Activated CD8-positive, alpha-beta memory T cell treated with anti-CD3 and anti-CD28 coated beads, Interleukin-2, amount 50 U/mL, for 1 hour (primary cell): ENCODE data around the gene ANGPTL4.
"Not testable (repeated sequence)": the region's sequence is repeated elsewhere in the genome, so short reads cannot be mapped to it uniquely, and the experiment has no call there.

ENCODE experiments used
- DNase-seq: peaks from one replicate; pipeline ENCODE4 v3.0.0-alpha.2; 2020; ENCODE audit errors: extremely low read depth

Gene ANGPTL4

DNA sequence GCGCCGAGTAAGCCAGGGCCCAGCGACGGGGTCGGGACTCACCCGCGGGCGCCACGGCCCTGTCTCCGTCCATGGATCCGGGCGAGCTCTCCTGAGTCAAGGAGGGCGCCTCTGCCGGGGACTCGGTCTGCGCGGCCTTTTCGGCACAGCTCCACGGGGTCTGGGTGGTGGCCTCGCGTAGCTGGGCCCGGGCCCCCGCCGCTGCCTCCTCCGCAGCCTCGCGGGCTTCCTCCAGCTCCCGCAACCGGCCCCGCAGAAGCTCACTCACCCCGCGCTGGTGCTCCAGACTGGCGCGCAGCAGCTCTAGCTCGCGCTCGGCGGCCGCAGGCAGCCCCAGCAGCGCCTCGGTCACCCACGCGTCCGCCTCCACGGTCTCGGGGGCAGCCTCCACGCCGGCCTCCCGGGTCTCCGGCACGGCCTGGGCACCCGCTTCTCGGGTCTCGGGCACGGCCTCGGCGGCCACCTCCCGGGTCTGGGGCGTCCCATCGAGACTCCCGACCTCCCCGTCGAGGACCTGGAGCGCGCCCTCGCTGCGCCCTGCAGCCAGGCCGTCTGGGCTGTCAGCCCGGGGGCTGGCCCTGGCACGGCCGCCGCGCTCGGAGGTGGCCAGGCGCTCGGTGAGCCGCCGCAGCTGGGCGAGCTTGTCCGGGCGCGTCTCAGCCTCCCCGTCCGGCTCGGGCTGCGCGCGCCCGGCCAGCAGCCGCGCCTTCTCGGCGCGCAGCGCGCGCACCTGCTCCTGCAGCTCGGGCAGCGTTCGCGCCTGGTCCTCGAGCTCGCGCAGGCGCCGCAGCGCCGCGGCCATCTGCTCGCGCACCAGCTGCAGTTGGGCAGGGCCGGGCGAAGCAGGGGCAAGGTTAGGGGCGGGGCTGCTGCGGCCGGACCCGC is 29.3 kb upstream of the ANGPTL4 start:
- DNase-seq = no peak

GRCh38 chr19:8335343-8336071 is 28.4 kb upstream of the ANGPTL4 start:
- DNase-seq = no peak

GRCh38 chr19:8336072-8336569 is 27.8 kb upstream of the ANGPTL4 start:
- no peak for DNase-seq

GRCh38 chr19:8336660-8337059 is 27.3 kb upstream of the ANGPTL4 start:
- no peak for DNase-seq

- no peak for DNase-seq
Observed at GRCh38 chr19:8337728-8338127, 26.2 kb upstream of the ANGPTL4 start.

DNA sequence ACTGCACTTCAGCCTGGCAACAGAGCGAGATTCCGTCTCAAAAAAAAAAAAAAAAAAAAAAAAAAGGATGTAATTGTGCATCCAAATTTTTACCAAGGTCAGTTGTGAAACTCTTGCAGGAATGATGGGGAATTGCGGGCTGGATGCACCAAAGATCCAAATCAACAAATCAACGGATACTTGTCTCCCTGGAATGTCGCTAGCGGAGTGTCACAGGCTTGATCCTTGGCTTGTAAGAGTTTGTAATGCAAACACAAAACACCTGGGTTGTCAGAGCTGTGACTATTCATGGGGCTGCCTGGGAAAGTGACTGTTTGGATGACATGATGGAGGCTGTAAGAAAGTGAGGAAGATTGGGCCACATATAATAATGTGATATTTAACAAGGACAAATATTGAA is 25.1 kb upstream of the ANGPTL4 start:
- DNase-seq = no peak

GRCh38 chr19:8340341-8341096 is 23.4 kb upstream of the ANGPTL4 start:
- DNase-seq = no peak

- DNase-seq = not testable (repeated sequence)
Observed at GRCh38 chr19:8341504-8341903, 22.5 kb upstream of the ANGPTL4 start.

DNA sequence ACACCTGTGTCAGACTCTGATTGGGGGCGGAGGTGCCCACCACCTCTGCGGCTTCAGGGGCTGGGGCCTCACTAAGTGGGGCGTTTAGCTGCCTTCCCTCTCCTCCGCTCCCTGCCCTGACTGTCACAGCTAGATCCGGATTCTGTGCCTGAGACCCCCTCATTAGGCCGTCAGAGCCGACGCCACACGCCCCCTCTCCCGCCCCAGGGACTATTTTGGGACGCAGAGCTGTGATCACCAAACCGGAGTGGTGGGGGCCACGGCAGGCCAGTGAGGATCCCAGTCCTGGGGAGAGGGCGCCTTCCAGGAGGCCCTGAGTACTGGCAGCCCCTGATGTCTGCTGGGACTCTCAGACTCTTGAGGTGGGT is 21.7 kb upstream of the ANGPTL4 start:
- no peak for DNase-seq

- DNase-seq = peak; percentile 85
Observed at GRCh38 chr19:8342684-8343482, 21.1 kb upstream of the ANGPTL4 start, which contains the start of gene KANK3. Gene KANK3, minus strand, starts transcription at chr19:8343262. Its CDS starts 5,434 bp downstream, at chr19:8337828.

- no peak for DNase-seq
Observed at GRCh38 chr19:8343483-8343844, 20.5 kb upstream of the ANGPTL4 start.

DNA sequence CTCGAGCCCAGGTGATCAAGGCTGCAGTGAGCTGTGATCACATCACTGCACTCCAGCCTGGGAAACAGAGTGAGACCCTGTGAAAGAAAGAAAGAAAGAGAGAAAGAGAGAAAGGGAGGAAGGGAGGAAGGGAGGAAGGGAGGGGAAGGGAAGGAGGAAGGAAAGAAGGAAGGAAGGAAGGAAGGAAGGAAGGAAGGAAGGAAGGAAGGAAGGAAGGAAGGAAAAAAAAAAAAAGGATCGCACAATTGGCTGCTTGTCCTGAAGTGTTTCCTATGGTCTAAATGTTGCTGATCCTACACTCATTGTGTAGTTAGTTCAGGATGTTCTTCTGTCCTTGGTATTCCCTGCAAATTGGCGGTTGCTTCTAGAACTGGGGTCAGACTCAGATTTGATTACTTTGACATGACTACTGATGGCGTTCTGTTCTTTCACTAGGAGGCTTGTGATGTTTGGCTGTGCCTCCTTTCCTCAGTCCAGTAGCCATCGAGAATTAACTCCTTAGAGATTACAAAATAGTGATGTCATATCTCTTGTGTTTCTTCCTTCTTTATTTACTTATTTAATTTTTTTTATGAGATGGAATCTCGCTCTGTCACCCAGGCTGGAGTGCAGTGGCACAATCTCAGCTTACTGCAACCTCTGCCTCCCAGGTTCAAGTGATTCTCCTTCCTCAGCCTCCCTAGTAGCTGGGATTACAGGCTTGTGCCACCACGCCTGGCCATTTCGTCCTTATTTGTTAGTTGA is 14.2 kb upstream of the ANGPTL4 start:
- not testable (repeated sequence) for DNase-seq

- DNase-seq = no peak
Observed at GRCh38 chr19:8352134-8352827, 11.7 kb upstream of the ANGPTL4 start.

GRCh38 chr19:8352845-8353244 is 11.1 kb upstream of the ANGPTL4 start:
- not testable (repeated sequence) for DNase-seq

GRCh38 chr19:8355631-8356402 is 8.1 kb upstream of the ANGPTL4 start:
- no peak for DNase-seq

- DNase-seq = no peak
Observed at GRCh38 chr19:8357007-8357521, 6.9 kb upstream of the ANGPTL4 start.

DNA sequence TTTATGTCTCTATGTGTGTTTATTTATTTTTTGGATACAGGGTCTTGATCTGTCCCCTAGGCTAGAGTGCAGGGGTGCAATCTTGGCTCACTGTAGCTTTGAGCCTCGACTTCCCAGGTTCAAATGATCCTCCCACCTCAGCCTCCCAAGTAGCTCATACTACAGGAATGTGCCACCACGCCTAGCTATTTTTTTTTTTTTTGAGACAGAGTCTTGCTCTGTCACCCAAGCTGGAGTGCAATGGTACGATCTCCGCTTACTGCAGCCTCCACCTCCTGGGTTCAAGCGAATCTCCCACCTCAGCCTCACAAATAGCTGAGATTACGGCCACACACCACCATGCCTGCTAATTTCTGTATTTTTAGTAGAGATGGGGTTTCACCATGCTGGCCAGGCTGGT is 5.0 kb upstream of the ANGPTL4 start:
- no peak for DNase-seq

DNA sequence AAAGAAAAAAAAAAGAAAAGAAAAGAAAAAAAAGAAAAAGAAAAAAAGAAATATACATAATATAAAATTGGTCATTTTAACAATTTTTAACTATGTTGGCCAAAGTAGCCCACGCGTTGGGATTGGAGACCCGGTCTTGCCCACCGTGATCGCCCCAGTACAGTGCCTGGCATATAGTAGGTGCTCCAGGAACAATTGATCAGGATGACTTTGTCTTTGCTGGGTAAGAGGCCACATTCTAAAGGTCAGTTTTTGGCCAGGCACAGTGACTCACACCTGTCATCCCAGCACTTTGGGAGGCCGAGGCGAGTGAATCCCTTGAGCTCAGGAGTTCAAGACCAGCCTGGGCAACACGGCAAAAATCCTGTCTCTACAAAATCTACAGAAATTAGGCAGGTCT is 3.8 kb upstream of the ANGPTL4 start:
- DNase-seq = no peak
